Measurements from ENCODE around the gene PRRC2A. TPM values are rescaled to one million over a fixed set of nuclear protein-coding genes. Genes with fewer than 3 reads are reported as not detected.

Gene PRRC2A
- total RNA-seq, 1 experiment from 2014 or later, result 383 TPM

DNA sequence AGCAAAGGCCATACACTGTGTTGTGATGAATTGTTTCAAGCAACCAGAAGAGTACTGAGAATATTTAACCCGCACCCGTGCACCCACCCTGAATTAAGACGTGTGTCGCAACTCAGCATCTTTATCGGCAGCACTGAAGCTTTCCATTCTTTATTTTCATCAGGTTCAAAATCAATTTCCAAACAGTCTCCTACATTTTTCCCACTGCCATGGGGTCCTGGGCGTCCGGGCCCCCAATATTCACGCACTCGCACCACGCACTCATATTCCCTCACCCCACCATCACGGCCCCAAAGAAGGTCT is 40.1 kb upstream of the PRRC2A start:
- H3K27ac Mint-ChIP-seq, result no peak overlapping the region
- WGBS (ENCODE audit: extremely low coverage, insufficient read length, low lambda C conversion rate), result no CpG with 5 or more reads among the region's 11 CpGs
- H2BK120ac ChIP-seq (ENCODE audit: low read depth, low read length, poor library complexity, severe bottlenecking), result no peak overlapping the region
- H3K23me2 ChIP-seq (ENCODE audit: insufficient read length, low read depth, low read length, poor library complexity, severe bottlenecking), result peaks cover 9% of the 10 kb centered on the region
- no peaks in the 10 kb centered on the region for H3K27me3 ChIP-seq (ENCODE audit: insufficient read depth, low read length)
- no peak overlapping the region for H4K8ac ChIP-seq (replicated peaks; ENCODE audit: insufficient read length, low read depth, low read length)
- peak overlapping the region; percentile 84 to 94 for H3K4me3 Mint-ChIP-seq
- peaks cover 2% of the 10 kb centered on the region; the same call in 1 of the 2 replicates for H3K4me1 ChIP-seq (ENCODE audit: insufficient read depth, low read length)
- H3K4me2 ChIP-seq (ENCODE audit: insufficient read depth, insufficient read length, low read length), result peak overlapping the region; percentile 67
- no peak overlapping the region for H2BK12ac ChIP-seq (ENCODE audit: insufficient read length, low read depth, low read length)
- TF ChIP-seq, protein P1, sequence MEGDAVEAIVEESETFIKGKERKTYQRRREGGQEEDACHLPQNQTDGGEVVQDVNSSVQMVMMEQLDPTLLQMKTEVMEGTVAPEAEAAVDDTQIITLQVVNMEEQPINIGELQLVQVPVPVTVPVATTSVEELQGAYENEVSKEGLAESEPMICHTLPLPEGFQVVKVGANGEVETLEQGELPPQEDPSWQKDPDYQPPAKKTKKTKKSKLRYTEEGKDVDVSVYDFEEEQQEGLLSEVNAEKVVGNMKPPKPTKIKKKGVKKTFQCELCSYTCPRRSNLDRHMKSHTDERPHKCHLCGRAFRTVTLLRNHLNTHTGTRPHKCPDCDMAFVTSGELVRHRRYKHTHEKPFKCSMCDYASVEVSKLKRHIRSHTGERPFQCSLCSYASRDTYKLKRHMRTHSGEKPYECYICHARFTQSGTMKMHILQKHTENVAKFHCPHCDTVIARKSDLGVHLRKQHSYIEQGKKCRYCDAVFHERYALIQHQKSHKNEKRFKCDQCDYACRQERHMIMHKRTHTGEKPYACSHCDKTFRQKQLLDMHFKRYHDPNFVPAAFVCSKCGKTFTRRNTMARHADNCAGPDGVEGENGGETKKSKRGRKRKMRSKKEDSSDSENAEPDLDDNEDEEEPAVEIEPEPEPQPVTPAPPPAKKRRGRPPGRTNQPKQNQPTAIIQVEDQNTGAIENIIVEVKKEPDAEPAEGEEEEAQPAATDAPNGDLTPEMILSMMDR (conservative IDR thresholded peaks at IDR 0.05), result no peak
- H3K79me1 ChIP-seq (ENCODE audit: insufficient read depth, low read depth, low read length, poor library complexity, severe bottlenecking), result no peaks in the 10 kb centered on the region
- DNase-seq, result no peak
- no peak overlapping the region for H2BK20ac ChIP-seq (ENCODE audit: low read depth, low read length, poor library complexity, severe bottlenecking)
- H2BK5ac ChIP-seq (ENCODE audit: insufficient read length, low read length), result no peak overlapping the region
- H3T11ph ChIP-seq (ENCODE audit: low read length), result no peak overlapping the region
- H3K27me3 Mint-ChIP-seq (ENCODE audit: low read depth), result peaks cover 41% of the 10 kb centered on the region
- no peak overlapping the region for H4K5ac ChIP-seq (ENCODE audit: insufficient read length, low read depth, low read length)
- no peak overlapping the region for H2AK5ac ChIP-seq (ENCODE audit: insufficient read length, low read length)
- peak overlapping the region; percentile 21 for H3K18ac ChIP-seq (ENCODE audit: insufficient read length, low read depth, low read length)
- no peak overlapping the region for H3K27ac ChIP-seq (ENCODE audit: insufficient read length, low read depth, low read length)
- H4K20me1 ChIP-seq (ENCODE audit: control insufficient read depth, insufficient read depth, insufficient read length), result no peaks in the 10 kb centered on the region
- H3K56ac ChIP-seq (ENCODE audit: insufficient read length, low read depth, low read length), result no peak overlapping the region
- peak overlapping the region; percentile 42 for H3K9ac ChIP-seq (ENCODE audit: extremely low read depth, insufficient read length, low read length)
- peak overlapping the region; percentile 66 for H3K14ac ChIP-seq (ENCODE audit: insufficient read depth, low read length)
- no peak overlapping the region for H3K4ac ChIP-seq (ENCODE audit: low read depth, low read length)
- H4K91ac ChIP-seq (ENCODE audit: insufficient read length, low read depth, low read length), result no peak overlapping the region
- no peak overlapping the region for H2BK15ac ChIP-seq (ENCODE audit: low read depth, low read length)
- no peaks in the 10 kb centered on the region for H3K79me2 ChIP-seq (ENCODE audit: insufficient read depth, low read length)
- H3K23ac ChIP-seq (ENCODE audit: insufficient read length, low read depth, low read length), result no peak overlapping the region
- no peak overlapping the region for H2AFZ ChIP-seq (ENCODE audit: low read length)
- peaks cover 31 to 32% of the 10 kb centered on the region in 2 experiments for H3K4me1 Mint-ChIP-seq
- H3K9me3 Mint-ChIP-seq, result no peaks in the 10 kb centered on the region; a peak in 1 of 5 replicates
- no peaks in the 10 kb centered on the region for H3K9me3 ChIP-seq (ENCODE audit: control insufficient read depth, low read depth, low read length)
- H3K36me3 Mint-ChIP-seq (ENCODE audit: insufficient read depth in 1 of 3, low read depth in 3 of 3), result no peaks in the 10 kb centered on the region

Data from H9 (cell line).